Cardiac muscle cell (in vitro differentiated cells and primary cell): ENCODE measurements around the gene TMEM266. TPM values are rescaled to one million over a fixed set of nuclear protein-coding genes. Genes with fewer than 3 reads are reported as not detected.

ENCODE experiments used
- DNase-seq, 2 donors: peaks; one replicate each; pipeline versions ENCODE4 v3.0.0 to v3.0.0-alpha.2; 2010 to 2017; ENCODE audit warnings: low read depth in 1 of 2, low spot score in 1 of 2
- H3K27ac ChIP-seq: fragments of 200-600 bp; sonication (generic); 2 replicates; pipeline ENCODE4 v1.5.1; 2016
- H3K27me3 ChIP-seq: fragments of 200-600 bp; sonication (generic); 2 replicates; pipeline ENCODE4 v1.6.0; 2016; ENCODE audit warnings: control low read depth
- H3K36me3 ChIP-seq: fragments of 200-600 bp; sonication (generic); 2 replicates; pipeline ENCODE4 v1.5.1; 2016; ENCODE audit warnings: control low read depth
- H3K4me1 ChIP-seq: fragments of 200-600 bp; sonication (generic); 2 replicates; pipeline ENCODE4 v1.8.1; 2017; ENCODE audit warnings: low read depth, mild to moderate bottlenecking, mixed run types
- H3K4me3 ChIP-seq: fragments of 200-600 bp; sonication (generic); 2 replicates; pipeline ENCODE4 v1.5.1; 2016; ENCODE audit warnings: mild to moderate bottlenecking
- H3K9me3 ChIP-seq: fragments of 200-600 bp; sonication (generic); 2 replicates; pipeline ENCODE4 v1.5.1; 2017; ENCODE audit warnings: low read depth, mild to moderate bottlenecking, control low read depth
- polyA plus RNA-seq: library from polyadenylated mRNA; unstranded; fragments of >200 nt; fragmentation: Nextera tagmentation; extraction: Ambion mirVana; gene quantifications from 2 replicates; pipeline ENCODE4 v1.2.1, GENCODE V29; 2016
- total RNA-seq: library from RNA; depleted of rRNA; stranded (reverse); fragments of >200 nt; gene quantifications from 2 replicates; pipeline ENCODE4 v1.2.3, GENCODE V29; 2016
- TF ChIP-seq, protein P1 (sequence below): IDR thresholded peaks from 2 replicates; pipeline ENCODE4 v1.5.1; 2012; ENCODE audit warnings: low read depth, mild to moderate bottlenecking, low read length

The TMEM266 gene
- total and polyA plus RNA-seq, 2 experiments from 2014 or later, result 0.12 to 1.5 TPM

DNA sequence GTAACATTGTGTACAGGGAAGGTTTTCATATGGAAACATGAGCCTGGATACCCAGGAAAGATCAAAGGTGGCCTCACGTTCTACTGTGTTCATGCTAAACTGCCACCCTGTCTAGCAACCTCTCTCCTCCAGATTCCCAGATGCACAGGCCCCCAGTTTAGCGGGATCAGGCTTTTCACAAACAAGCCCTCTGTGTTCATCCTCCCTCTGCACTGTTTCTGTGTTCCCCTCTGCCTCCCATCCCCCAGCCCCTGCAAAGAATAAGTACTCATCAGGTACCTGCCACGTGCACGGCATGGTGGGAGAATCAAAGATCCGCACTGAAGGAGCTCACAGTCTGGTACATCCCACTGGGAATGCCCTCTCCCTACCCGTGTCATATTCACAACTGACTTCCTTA, 46.1 kb downstream of the TMEM266 start:
- H3K27me3 ChIP-seq, result peaks cover 7% of the 10 kb centered on the region
- DNase-seq, result no peak
- TF ChIP-seq, protein P1, sequence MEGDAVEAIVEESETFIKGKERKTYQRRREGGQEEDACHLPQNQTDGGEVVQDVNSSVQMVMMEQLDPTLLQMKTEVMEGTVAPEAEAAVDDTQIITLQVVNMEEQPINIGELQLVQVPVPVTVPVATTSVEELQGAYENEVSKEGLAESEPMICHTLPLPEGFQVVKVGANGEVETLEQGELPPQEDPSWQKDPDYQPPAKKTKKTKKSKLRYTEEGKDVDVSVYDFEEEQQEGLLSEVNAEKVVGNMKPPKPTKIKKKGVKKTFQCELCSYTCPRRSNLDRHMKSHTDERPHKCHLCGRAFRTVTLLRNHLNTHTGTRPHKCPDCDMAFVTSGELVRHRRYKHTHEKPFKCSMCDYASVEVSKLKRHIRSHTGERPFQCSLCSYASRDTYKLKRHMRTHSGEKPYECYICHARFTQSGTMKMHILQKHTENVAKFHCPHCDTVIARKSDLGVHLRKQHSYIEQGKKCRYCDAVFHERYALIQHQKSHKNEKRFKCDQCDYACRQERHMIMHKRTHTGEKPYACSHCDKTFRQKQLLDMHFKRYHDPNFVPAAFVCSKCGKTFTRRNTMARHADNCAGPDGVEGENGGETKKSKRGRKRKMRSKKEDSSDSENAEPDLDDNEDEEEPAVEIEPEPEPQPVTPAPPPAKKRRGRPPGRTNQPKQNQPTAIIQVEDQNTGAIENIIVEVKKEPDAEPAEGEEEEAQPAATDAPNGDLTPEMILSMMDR, result no peak
- no peaks in the 10 kb centered on the region for H3K9me3 ChIP-seq
- no peak overlapping the region for H3K4me3 ChIP-seq
- H3K27ac ChIP-seq, result no peak overlapping the region
- H3K36me3 ChIP-seq, result no peaks in the 10 kb centered on the region
- no peaks in the 10 kb centered on the region for H3K4me1 ChIP-seq

DNA sequence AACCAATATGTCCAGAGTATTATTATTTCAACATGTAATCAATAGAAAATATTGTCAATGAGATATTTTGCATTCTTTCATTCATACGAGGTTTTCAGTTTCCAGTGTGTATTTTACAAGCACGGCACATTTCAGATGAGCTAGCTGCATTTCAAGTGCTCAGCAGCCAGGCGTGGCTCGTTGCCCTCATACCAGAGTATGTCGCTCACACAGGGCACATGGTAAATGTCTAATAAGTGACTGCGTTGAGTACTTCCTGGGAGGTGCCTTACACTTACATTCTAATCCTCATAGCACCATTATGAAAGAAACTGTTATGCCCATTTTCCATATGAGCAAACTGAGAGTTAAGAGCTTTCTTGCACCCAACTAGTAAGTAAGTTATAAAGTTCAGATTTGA, 47.4 kb downstream of the TMEM266 start:
- H3K36me3 ChIP-seq, result no peaks in the 10 kb centered on the region
- H3K9me3 ChIP-seq, result no peaks in the 10 kb centered on the region
- no peak for DNase-seq
- H3K4me3 ChIP-seq, result no peak overlapping the region
- TF ChIP-seq, protein P1, result no peak
- H3K27ac ChIP-seq, result no peak overlapping the region
- H3K27me3 ChIP-seq, result peaks cover 7% of the 10 kb centered on the region
- H3K4me1 ChIP-seq, result no peaks in the 10 kb centered on the region

DNA sequence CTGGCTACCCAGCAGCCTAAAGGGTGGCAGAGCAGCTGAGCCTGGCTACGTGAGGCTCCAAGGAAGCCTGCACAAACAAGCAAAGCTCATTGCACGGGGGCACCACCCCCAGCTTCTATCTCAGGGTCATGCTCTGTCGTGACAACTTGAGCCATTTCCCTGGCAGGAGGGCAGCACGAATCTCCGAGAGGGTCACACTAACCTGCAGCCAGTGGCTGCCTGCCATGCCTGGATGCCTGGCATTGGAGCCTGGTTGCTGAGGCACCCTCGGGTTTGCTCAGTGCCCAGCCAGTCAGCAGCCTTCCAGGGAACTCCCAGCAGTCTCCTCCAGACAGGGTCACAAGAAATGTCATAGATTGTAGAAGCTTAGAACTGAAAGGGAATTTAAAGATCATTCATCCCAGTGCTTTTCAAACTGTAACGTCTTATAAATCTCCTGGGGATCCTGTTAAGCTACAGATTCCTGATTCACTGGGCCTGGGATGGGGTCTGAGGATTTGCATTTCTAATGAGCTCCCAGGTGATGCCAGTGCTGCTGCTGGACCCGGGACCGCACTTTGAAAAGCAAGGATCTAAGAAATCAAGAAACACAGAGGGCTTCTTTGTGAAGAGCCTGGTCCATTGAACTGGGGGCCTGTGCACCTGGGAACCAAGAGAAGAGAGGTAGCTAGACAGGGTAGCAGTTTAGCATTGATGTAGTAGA, 48.4 kb downstream of the TMEM266 start:
- no peak overlapping the region for H3K4me3 ChIP-seq
- no peaks in the 10 kb centered on the region for H3K4me1 ChIP-seq
- H3K27me3 ChIP-seq, result peaks cover 7% of the 10 kb centered on the region
- TF ChIP-seq, protein P1, result no peak
- no peaks in the 10 kb centered on the region for H3K9me3 ChIP-seq
- no peak overlapping the region for H3K27ac ChIP-seq
- DNase-seq, result no peak
- no peaks in the 10 kb centered on the region for H3K36me3 ChIP-seq

DNA sequence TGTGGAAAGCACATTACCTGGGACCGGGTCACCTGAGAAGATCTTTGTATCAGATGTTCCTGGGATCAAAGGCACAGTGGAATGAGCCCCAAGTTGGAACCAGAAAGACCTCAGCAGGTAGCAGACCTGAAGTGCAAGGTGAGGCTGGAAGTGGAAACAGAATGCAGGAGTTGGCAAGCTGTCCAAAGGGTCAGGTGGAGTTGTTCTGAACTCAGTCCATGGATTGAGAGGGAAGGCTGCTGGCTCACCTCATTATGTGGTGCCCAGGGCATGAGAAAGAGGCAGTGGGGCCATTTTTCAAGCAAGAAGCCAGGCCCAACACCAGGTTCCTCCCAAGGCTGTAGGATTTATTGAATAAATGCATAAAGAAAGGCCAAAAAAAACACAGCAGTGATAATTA, 49.3 kb downstream of the TMEM266 start:
- no peaks in the 10 kb centered on the region for H3K4me1 ChIP-seq
- no peak overlapping the region for H3K4me3 ChIP-seq
- no peak for DNase-seq
- TF ChIP-seq, protein P1, result no peak
- H3K27ac ChIP-seq, result no peak overlapping the region
- peaks cover 7% of the 10 kb centered on the region for H3K27me3 ChIP-seq
- no peaks in the 10 kb centered on the region for H3K36me3 ChIP-seq
- no peaks in the 10 kb centered on the region for H3K9me3 ChIP-seq

DNA sequence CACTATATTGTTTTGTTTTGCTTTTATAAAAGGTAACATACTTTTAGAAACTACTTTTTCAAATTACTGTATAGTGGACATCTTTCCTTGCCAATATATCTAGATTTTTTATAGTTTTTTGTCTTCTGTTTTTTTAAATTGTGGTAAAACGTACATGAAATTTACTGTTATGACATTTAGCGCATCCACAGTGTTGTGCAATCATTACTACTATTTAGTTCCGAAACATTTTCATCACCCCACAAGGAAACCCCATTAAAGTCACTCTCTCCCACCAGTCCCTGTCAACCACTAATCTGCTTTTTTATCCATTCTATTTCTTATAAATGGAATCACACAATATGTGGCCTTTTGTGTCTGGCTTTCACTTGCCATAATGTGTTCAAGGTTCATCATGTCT, 54.8 kb downstream of the TMEM266 start:
- Histone ChIP-seq H3K27me3 (peaks cover 8% of the 10 kb centered on the region), H3K4me3 (no peak overlapping the region), H3K36me3 (no peaks in the 10 kb centered on the region), H3K27ac (no peak overlapping the region), H3K9me3 (no peaks in the 10 kb centered on the region), H3K4me1 (no peaks in the 10 kb centered on the region)
- DNase-seq, result no peak
- TF ChIP-seq, protein P1, result no peak
